Activated CD4-positive, alpha-beta memory T cell treated with anti-CD3 and anti-CD28 coated beads, Interleukin-2, amount 10 ng/mL, durations not matched to agents 7 days and 5 days (primary cell): ENCODE measurements around the gene CHRM4. TPM values are rescaled to one million over a fixed set of nuclear protein-coding genes. Genes with fewer than 3 reads are reported as not detected.
"Not testable (repeated sequence)": the region's sequence is repeated elsewhere in the genome, so short reads cannot be mapped to it uniquely, and the experiment has no call there.

ENCODE experiments used
- CTCF ChIA-PET: fragments of 350-600 bp; sonication (Branson Sonifier 250); formaldehyde crosslinking; loops from one replicate; lab custom pipeline; 2021; ENCODE audit warnings: antibody characterized with exemption, inconsistent platforms; lab: Charles Lee
- POLR2A ChIA-PET: fragments of 350-600 bp; sonication (Branson Sonifier 250); formaldehyde crosslinking; loops from one replicate; lab custom pipeline; 2021; ENCODE audit warnings: antibody characterized with exemption; lab: Charles Lee
- DNase-seq: peaks from one replicate; pipeline ENCODE4 v3.0.0-alpha.2; 2020
- H3K27ac Mint-ChIP-seq: one replicate; pipeline ENCODE4 v1.8.0; 2021; ENCODE audit warnings: mild to moderate bottlenecking, mixed read lengths
- H3K27me3 Mint-ChIP-seq: one replicate; pipeline ENCODE4 v1.8.0; 2021; ENCODE audit warnings: mixed read lengths
- H3K36me3 Mint-ChIP-seq: one replicate; pipeline ENCODE4 v1.8.0; 2021; ENCODE audit warnings: low read depth, mixed read lengths
- H3K4me1 Mint-ChIP-seq: one replicate; pipeline ENCODE4 v1.8.0; 2021; ENCODE audit warnings: mixed read lengths
- H3K4me3 Mint-ChIP-seq: one replicate; pipeline ENCODE4 v1.8.0; 2021; ENCODE audit warnings: mild to moderate bottlenecking, mixed read lengths
- H3K9me3 Mint-ChIP-seq: one replicate; pipeline ENCODE4 v1.8.0; 2021; ENCODE audit warnings: mixed read lengths
- total RNA-seq, 2 experiments: library from RNA; stranded (reverse); gene quantifications; one replicate each; pipeline ENCODE4 v1.2.3, GENCODE V29; 2021

Gene CHRM4
- total RNA-seq, 2 experiments from 2014 or later = 0.30 to 0.38 TPM

GRCh38 chr11:46377831-46378230 is 13.7 kb downstream of the CHRM4 start:
- H3K27me3 Mint-ChIP-seq = peaks cover 4% of the 10 kb centered on the region
- peaks cover 41% of the 10 kb centered on the region for H3K36me3 Mint-ChIP-seq
- POLR2A ChIA-PET = interaction anchor here (1.0 kb wide), 1 partner anchor 15 kb away, joined by 3 read pairs; no protein-coding TSS in a partner anchor

GRCh38 chr11:46377290-46377689 is 14.3 kb downstream of the CHRM4 start:
- no peak for DNase-seq
- ChIA-PET CTCF (interaction anchor here (2.3 kb wide), 1 partner anchor 9 kb away, joined by 10 read pairs; no protein-coding TSS in a partner anchor), POLR2A (no interaction called here)
- H3K4me3 Mint-ChIP-seq = no peak overlapping the region
- peaks cover 4% of the 10 kb centered on the region for H3K27me3 Mint-ChIP-seq
- H3K27ac Mint-ChIP-seq = no peak overlapping the region
- no peaks in the 10 kb centered on the region for H3K9me3 Mint-ChIP-seq
- peaks cover 41% of the 10 kb centered on the region for H3K36me3 Mint-ChIP-seq
- peaks cover 14% of the 10 kb centered on the region for H3K4me1 Mint-ChIP-seq

More at GRCh38 chr11:46377831-46378230, 13.7 kb downstream of the CHRM4 start:
- CTCF ChIA-PET = interaction anchor here (0.8 to 2.3 kb wide), 3 partner anchors 9 to 26 kb away, joined by 3 to 10 read pairs (median 3); no protein-coding TSS in a partner anchor
- DNase-seq = no peak
- H3K4me1 Mint-ChIP-seq = peaks cover 14% of the 10 kb centered on the region
- peak overlapping the region; percentile 7 for H3K27ac Mint-ChIP-seq
- H3K9me3 Mint-ChIP-seq = no peaks in the 10 kb centered on the region
- H3K4me3 Mint-ChIP-seq = no peak overlapping the region

GRCh38 chr11:46376258-46377050 is 15.1 kb downstream of the CHRM4 start:
- DNase-seq = no peak
- H3K4me3 Mint-ChIP-seq = no peak overlapping the region
- ChIA-PET CTCF (interaction anchor here (2.3 kb wide), 1 partner anchor 8 kb away, joined by 10 read pairs; no protein-coding TSS in a partner anchor), POLR2A (no interaction called here)
- no peaks in the 10 kb centered on the region for H3K9me3 Mint-ChIP-seq
- H3K4me1 Mint-ChIP-seq = peaks cover 9% of the 10 kb centered on the region
- H3K27me3 Mint-ChIP-seq = no peaks in the 10 kb centered on the region
- no peak overlapping the region for H3K27ac Mint-ChIP-seq
- H3K36me3 Mint-ChIP-seq = peaks cover 42% of the 10 kb centered on the region

GRCh38 chr11:46375392-46376101 is 16.0 kb downstream of the CHRM4 start:
- Mint-ChIP-seq H3K27ac (no peak overlapping the region), H3K4me3 (no peak overlapping the region), H3K36me3 (peaks cover 43% of the 10 kb centered on the region), H3K4me1 (peaks cover 9% of the 10 kb centered on the region), H3K27me3 (no peaks in the 10 kb centered on the region), H3K9me3 (no peaks in the 10 kb centered on the region)
- ChIA-PET CTCF (interaction anchor here (0.6 kb wide), 1 partner anchor 255 kb away, joined by 4 read pairs; no protein-coding TSS in a partner anchor), POLR2A (no interaction called here)
- no peak for DNase-seq

- no peak overlapping the region for H3K4me3 Mint-ChIP-seq
- ChIA-PET CTCF (no interaction called here), POLR2A (no interaction called here)
- no peak overlapping the region for H3K27ac Mint-ChIP-seq
- H3K27me3 Mint-ChIP-seq = no peaks in the 10 kb centered on the region
- H3K36me3 Mint-ChIP-seq = peaks cover 50% of the 10 kb centered on the region
- H3K4me1 Mint-ChIP-seq = peaks cover 6% of the 10 kb centered on the region
- DNase-seq = no peak
- no peaks in the 10 kb centered on the region for H3K9me3 Mint-ChIP-seq
Measured at GRCh38 chr11:46374815-46375214, 16.8 kb downstream of the CHRM4 start.

- Mint-ChIP-seq H3K4me3 (no peak overlapping the region), H3K4me1 (peaks cover 5% of the 10 kb centered on the region), H3K27ac (no peak overlapping the region), H3K36me3 (peaks cover 55% of the 10 kb centered on the region), H3K9me3 (no peaks in the 10 kb centered on the region), H3K27me3 (no peaks in the 10 kb centered on the region)
- DNase-seq = no peak
- ChIA-PET CTCF (interaction anchor here (2.1 kb wide), 1 partner anchor 22 kb away, joined by 5 read pairs; no protein-coding TSS in a partner anchor), POLR2A (no interaction called here)
Measured at GRCh38 chr11:46373787-46374740, 17.5 kb downstream of the CHRM4 start.

- H3K4me3 Mint-ChIP-seq, POLR2A ChIA-PET, H3K9me3 Mint-ChIP-seq, H3K27me3 Mint-ChIP-seq, DNase-seq, H3K27ac Mint-ChIP-seq, H3K4me1 Mint-ChIP-seq: not testable (repeated sequence)
- H3K36me3 Mint-ChIP-seq = peaks cover 59% of the 10 kb centered on the region
- CTCF ChIA-PET = interaction anchor here (2.1 kb wide), 1 partner anchor 20 kb away, joined by 5 read pairs; no protein-coding TSS in a partner anchor
Measured at GRCh38 chr11:46372501-46372900, 19.1 kb downstream of the CHRM4 start.

GRCh38 chr11:46372086-46372485 is 19.5 kb downstream of the CHRM4 start:
- no peaks in the 10 kb centered on the region for H3K9me3 Mint-ChIP-seq
- H3K27me3 Mint-ChIP-seq = no peaks in the 10 kb centered on the region
- no peak for DNase-seq
- POLR2A ChIA-PET = interaction anchor here (0.9 kb wide), 1 partner anchor 23 kb away, joined by 3 read pairs; no protein-coding TSS in a partner anchor
- H3K4me1 Mint-ChIP-seq = peaks cover 9% of the 10 kb centered on the region
- H3K27ac Mint-ChIP-seq = no peak overlapping the region
- H3K36me3 Mint-ChIP-seq = peaks cover 57% of the 10 kb centered on the region
- H3K4me3 Mint-ChIP-seq = no peak overlapping the region
- CTCF ChIA-PET = interaction anchor here (2.1 kb wide), 1 partner anchor 20 kb away, joined by 5 read pairs; no protein-coding TSS in a partner anchor

GRCh38 chr11:46371262-46371661 is 20.3 kb downstream of the CHRM4 start:
- Mint-ChIP-seq H3K4me1 (peaks cover 11% of the 10 kb centered on the region), H3K36me3 (peaks cover 49% of the 10 kb centered on the region)
- not testable (repeated sequence) for H3K9me3 Mint-ChIP-seq, H3K27me3 Mint-ChIP-seq, DNase-seq, H3K4me3 Mint-ChIP-seq, H3K27ac Mint-ChIP-seq
- CTCF ChIA-PET = interaction anchor here (3.5 to 12.2 kb wide), 2 partner anchors 11 to 21 kb away, joined by 16 to 210 read pairs; partner anchors contain the start of gene DGKZ
- POLR2A ChIA-PET = interaction anchor here (0.6 to 0.9 kb wide), 2 partner anchors 23 to 136 kb away, joined by 3 read pairs; no protein-coding TSS in a partner anchor

GRCh38 chr11:46370253-46370652 is 21.3 kb downstream of the CHRM4 start:
- CTCF ChIA-PET = interaction anchor here (3.5 to 12.2 kb wide), 2 partner anchors 10 to 20 kb away, joined by 16 to 210 read pairs; partner anchors contain the start of gene DGKZ
- H3K9me3 Mint-ChIP-seq = no peaks in the 10 kb centered on the region
- H3K4me1 Mint-ChIP-seq = peaks cover 14% of the 10 kb centered on the region
- no peak overlapping the region for H3K27ac Mint-ChIP-seq
- no peak overlapping the region for H3K4me3 Mint-ChIP-seq
- POLR2A ChIA-PET = no interaction called here
- H3K27me3 Mint-ChIP-seq = no peaks in the 10 kb centered on the region
- DNase-seq = no peak
- H3K36me3 Mint-ChIP-seq = peaks cover 41% of the 10 kb centered on the region

GRCh38 chr11:46369458-46370152 is 22.0 kb downstream of the CHRM4 start:
- DNase-seq = peak; percentile 55
- ChIA-PET CTCF (interaction anchor here (0.9 to 12.2 kb wide), 5 partner anchors 10 to 33 kb away, joined by 3 to 210 read pairs (median 4); partner anchors contain the start of gene DGKZ), POLR2A (interaction anchor here (0.6 to 12.2 kb wide), 2 partner anchors 12 to 21 kb away, joined by 3 to 143 read pairs; partner anchors contain the start of genes DGKZ and MDK)
- no peaks in the 10 kb centered on the region for H3K9me3 Mint-ChIP-seq
- no peak overlapping the region for H3K4me3 Mint-ChIP-seq
- H3K27ac Mint-ChIP-seq = no peak overlapping the region
- peaks cover 39% of the 10 kb centered on the region for H3K36me3 Mint-ChIP-seq
- H3K4me1 Mint-ChIP-seq = peaks cover 18% of the 10 kb centered on the region
- no peaks in the 10 kb centered on the region for H3K27me3 Mint-ChIP-seq
